GM23248 (cell line): ENCODE results near the gene UNC93B1. TPM values are rescaled to one million over a fixed set of nuclear protein-coding genes. Genes with fewer than 3 reads are reported as not detected.

ENCODE experiments used
- DNase-seq: peaks from one replicate; pipeline ENCODE4 v3.0.0-alpha.2; 2015
- H2AFZ ChIP-seq: fragments of 200-600 bp; sonication (generic); 2 replicates; pipeline ENCODE4 v1.6.1; 2016; ENCODE audit warnings: antibody characterized with exemption
- H3F3A ChIP-seq: fragments of 200-600 bp; sonication (generic); 2 replicates; pipeline ENCODE4 v1.6.1; 2016; ENCODE audit warnings: mild to moderate bottlenecking, antibody characterized with exemption, mixed run types; ENCODE audit not compliant: insufficient read depth
- H3K27ac ChIP-seq: fragments of 200-600 bp; sonication (generic); 2 replicates; pipeline ENCODE4 v1.5.1; 2016; ENCODE audit warnings: mild to moderate bottlenecking
- H3K27me3 ChIP-seq: fragments of 200-600 bp; sonication (generic); replicated peaks from 2 replicates; pipeline ENCODE4 v1.6.1; 2016; ENCODE audit warnings: mild to moderate bottlenecking; ENCODE audit not compliant: insufficient read depth
- H3K36me3 ChIP-seq: fragments of 200-600 bp; sonication (generic); 2 replicates; pipeline ENCODE4 v1.6.1; 2016; ENCODE audit warnings: low read depth, mild to moderate bottlenecking
- H3K4me1 ChIP-seq: fragments of 200-600 bp; sonication (generic); 2 replicates; pipeline ENCODE4 v1.6.1; 2016; ENCODE audit warnings: mild to moderate bottlenecking; ENCODE audit not compliant: insufficient read depth
- H3K4me2 ChIP-seq: fragments of 200-600 bp; sonication (generic); one replicate; pipeline ENCODE4 v1.6.1; 2016; ENCODE audit warnings: mild to moderate bottlenecking; ENCODE audit not compliant: unreplicated experiment
- H3K4me3 ChIP-seq: fragments of 200-600 bp; sonication (generic); 2 replicates; pipeline ENCODE4 v1.5.1; 2016; ENCODE audit warnings: mild to moderate bottlenecking
- H3K79me2 ChIP-seq: fragments of 200-600 bp; sonication (generic); 2 replicates; pipeline ENCODE4 v1.6.1; 2016; ENCODE audit warnings: mild to moderate bottlenecking; ENCODE audit not compliant: insufficient read depth
- H3K9ac ChIP-seq: fragments of 200-600 bp; sonication (generic); 2 replicates; pipeline ENCODE4 v1.6.1; 2016; ENCODE audit warnings: mild to moderate bottlenecking
- H3K9me2 ChIP-seq: fragments of 200-600 bp; sonication (generic); 2 replicates; pipeline ENCODE4 v1.6.1; 2016; ENCODE audit warnings: mixed run types, mild to moderate bottlenecking, moderate library complexity; ENCODE audit not compliant: insufficient read depth
- H3K9me3 ChIP-seq: fragments of 200-600 bp; sonication (generic); one replicate; pipeline ENCODE4 v1.6.1; 2017; ENCODE audit warnings: low read depth
- H4K20me1 ChIP-seq: fragments of 200-600 bp; sonication (generic); 2 replicates; pipeline ENCODE4 v1.6.0; 2016; ENCODE audit not compliant: insufficient read depth
- EZH2 ChIP-seq: fragments of 200-600 bp; sonication (generic); IDR thresholded peaks from 2 replicates; pipeline ENCODE4 v1.6.1; 2018; ENCODE audit warnings: antibody characterized with exemption, mild to moderate bottlenecking; ENCODE audit not compliant: insufficient read depth, poor library complexity, severe bottlenecking
- EZH2phosphoT487 ChIP-seq: fragments of 200-600 bp; sonication (generic); IDR thresholded peaks from 2 replicates; pipeline ENCODE4 v1.6.1; 2018; ENCODE audit warnings: antibody characterized with exemption, moderate library complexity, mild to moderate bottlenecking, low read depth; ENCODE audit not compliant: insufficient read depth
- WGBS, 2 experiments: methylation state at CpG; one replicate each; pipeline ENCODE4 v1.1.6; 2015 to 2017; ENCODE audit warnings: low lambda C conversion rate in 2 of 2, low coverage in 1 of 2; ENCODE audit errors: missing lambda C conversion rate in 2 of 2; 5-methylcytosine and 5-hydroxymethylcytosine counted together
- in situ Hi-C: fragments of 300-500 bp; cut with MboI; formaldehyde crosslinking; loops from 2 replicates; pipeline ENCODE4 v1.15.0; 2020
- polyA plus RNA-seq: library from polyadenylated mRNA; unstranded; fragments of >200 nt; fragmentation: Nextera tagmentation; extraction: Ambion mirVana; gene quantifications from 2 replicates; pipeline ENCODE4 v1.2.1, GENCODE V29; 2016
- total RNA-seq: library from RNA; depleted of rRNA; stranded (reverse); fragments of >200 nt; shearing (Covaris generic); gene quantifications from 2 replicates; pipeline ENCODE4 v1.2.3, GENCODE V29; 2014

UNC93B1 gene
- total and polyA plus RNA-seq, 2 experiments from 2014 or later, result 20.9 to 41.1 TPM

- H3K79me2 ChIP-seq, result peaks cover 28% of the 10 kb centered on the region
- H4K20me1 ChIP-seq, result no peaks in the 10 kb centered on the region
- H3K4me2 ChIP-seq, result no peak overlapping the region
- H3F3A ChIP-seq, result peaks cover 12% of the 10 kb centered on the region
- H3K4me1 ChIP-seq, result peaks cover 46% of the 10 kb centered on the region
- no peak overlapping the region for H2AFZ ChIP-seq
- H3K9ac ChIP-seq, result no peak overlapping the region
- H3K9me2 ChIP-seq, result no peaks in the 10 kb centered on the region
- no peak overlapping the region for H3K4me3 ChIP-seq
- in situ Hi-C loops, result no loop called here
- no peak overlapping the region for H3K27ac ChIP-seq
- H3K27me3 ChIP-seq, result no peaks in the 10 kb centered on the region
- DNase-seq, result no peak
- 98 to 99% methylated on average over 8 of the region's 8 CpGs for WGBS, 2 experiments
- H3K9me3 ChIP-seq, result no peaks in the 10 kb centered on the region
- no peaks in the 10 kb centered on the region; the same call in 1 of the 2 replicates for H3K36me3 ChIP-seq
- no peak for TF ChIP-seq EZH2
- no peak for TF ChIP-seq EZH2phosphoT487
These were observed 11.6 kb upstream of the UNC93B1 start for GRCh38 chr11:68015467-68015866.

GRCh38 chr11:68014947-68015447 is 11.1 kb upstream of the UNC93B1 start:
- H3K36me3 ChIP-seq, result no peaks in the 10 kb centered on the region; the same call in 1 of the 2 replicates
- no peaks in the 10 kb centered on the region for H3K27me3 ChIP-seq
- no peak overlapping the region for H3K4me3 ChIP-seq
- H3F3A ChIP-seq, result peaks cover 12% of the 10 kb centered on the region
- H3K9ac ChIP-seq, result peak overlapping the region; percentile 65
- peaks cover 46% of the 10 kb centered on the region for H3K4me1 ChIP-seq
- no peaks in the 10 kb centered on the region for H3K9me3 ChIP-seq
- no peak for DNase-seq
- H3K4me2 ChIP-seq, result peak overlapping the region; percentile 59
- H4K20me1 ChIP-seq, result no peaks in the 10 kb centered on the region
- TF ChIP-seq EZH2 (no peak), EZH2phosphoT487 (no peak)
- WGBS, 2 experiments, result 80 to 85% methylated on average over 19 of the region's 19 CpGs
- no peak overlapping the region for H2AFZ ChIP-seq
- peaks cover 28% of the 10 kb centered on the region for H3K79me2 ChIP-seq
- in situ Hi-C loops, result no loop called here
- peak overlapping the region; percentile 99 for H3K27ac ChIP-seq
- no peaks in the 10 kb centered on the region for H3K9me2 ChIP-seq

GRCh38 chr11:68014157-68014946 is 10.5 kb upstream of the UNC93B1 start:
- Histone ChIP-seq H3K4me1 (peaks cover 50% of the 10 kb centered on the region), H3K9ac (peak overlapping the region; percentile 65), H3K79me2 (peaks cover 28% of the 10 kb centered on the region), H3K9me2 (no peaks in the 10 kb centered on the region), H3K27me3 (no peaks in the 10 kb centered on the region), H3K36me3 (no peaks in the 10 kb centered on the region; the same call in 1 of the 2 replicates), H3K4me2 (peak overlapping the region; percentile 59), H3K9me3 (no peaks in the 10 kb centered on the region), H2AFZ (no peak overlapping the region), H4K20me1 (no peaks in the 10 kb centered on the region), H3K4me3 (peak overlapping the region; percentile 22; the same call in 1 of the 2 replicates), H3K27ac (peak overlapping the region; percentile 99), H3F3A (peaks cover 15% of the 10 kb centered on the region)
- in situ Hi-C loops, result no loop called here
- WGBS, 2 experiments, result 38 to 54% methylated on average over 9 to 16 of the region's 16 CpGs
- TF ChIP-seq EZH2phosphoT487 (no peak), EZH2 (no peak)
- peak; percentile 88 for DNase-seq

GRCh38 chr11:68013611-68014156 is 9.8 kb upstream of the UNC93B1 start:
- peaks cover 28% of the 10 kb centered on the region for H3K79me2 ChIP-seq
- no peaks in the 10 kb centered on the region; the same call in 1 of the 2 replicates for H3K36me3 ChIP-seq
- WGBS, 2 experiments, result 95 to 99% methylated on average over 14 of the region's 14 CpGs
- no peak for TF ChIP-seq EZH2phosphoT487
- no peak for TF ChIP-seq EZH2
- H3K4me2 ChIP-seq, result peak overlapping the region; percentile 59
- no peak for DNase-seq
- peak overlapping the region; percentile 65 for H3K9ac ChIP-seq
- no peaks in the 10 kb centered on the region for H3K9me2 ChIP-seq
- in situ Hi-C loops, result no loop called here
- H4K20me1 ChIP-seq, result no peaks in the 10 kb centered on the region
- H3K4me1 ChIP-seq, result peaks cover 53% of the 10 kb centered on the region
- H3K27me3 ChIP-seq, result no peaks in the 10 kb centered on the region
- peaks cover 19% of the 10 kb centered on the region for H3F3A ChIP-seq
- H2AFZ ChIP-seq, result no peak overlapping the region
- H3K27ac ChIP-seq, result peak overlapping the region; percentile 99
- H3K4me3 ChIP-seq, result no peak overlapping the region
- no peaks in the 10 kb centered on the region for H3K9me3 ChIP-seq
